H54 (cell line): ENCODE results near the gene SGPP2.
"Not testable (repeated sequence)": the region's sequence is repeated elsewhere in the genome, so short reads cannot be mapped to it uniquely, and the experiment has no call there.

ENCODE experiments used
- DNase-seq: peaks from one replicate; pipeline ENCODE4 v3.0.0; 2011; ENCODE audit warnings: low spot score, mixed read lengths; ENCODE audit not compliant: insufficient read length
- FAIRE-seq: peaks from 3 replicates; lab custom pipeline; 2011; peaks lifted over from hg19 to GRCh38; lab: Jason Lieb, UNC
- POLR2A ChIP-seq: IDR thresholded peaks from 2 replicates; pipeline ENCODE4 v1.6.1; 2011; ENCODE audit warnings: low read depth, mild to moderate bottlenecking, low read length

The SGPP2 gene

GRCh38 chr2:222413295-222413911, 10.9 kb upstream of the SGPP2 start:
- FAIRE-seq (no peak), DNase-seq (no peak)
- no peak for TF ChIP-seq POLR2A

GRCh38 chr2:222418739-222419138, 5.6 kb upstream of the SGPP2 start:
- DNase-seq (no peak), FAIRE-seq (no peak)
- no peak for TF ChIP-seq POLR2A

GRCh38 chr2:222420508-222420907, 3.8 kb upstream of the SGPP2 start:
- FAIRE-seq = no peak
- no peak for DNase-seq
- TF ChIP-seq POLR2A = no peak

- DNase-seq (no peak), FAIRE-seq (no peak)
- no peak for TF ChIP-seq POLR2A
Observed at GRCh38 chr2:222421626-222422025, 2.7 kb upstream of the SGPP2 start.

- DNase-seq (no peak), FAIRE-seq (no peak)
- TF ChIP-seq POLR2A = no peak
Observed at GRCh38 chr2:222423186-222423585, 1.2 kb upstream of the SGPP2 start.

- no peak for TF ChIP-seq POLR2A
- DNase-seq (no peak), FAIRE-seq (no peak)
Observed at GRCh38 chr2:222423632-222424275, 589 bp upstream of the SGPP2 start.

- no peak for FAIRE-seq
Observed at GRCh38 chr2:222424729-222425671, 657 bp downstream of the SGPP2 start.

GRCh38 chr2:222427646-222428301, 3.4 kb downstream of the SGPP2 start:
- FAIRE-seq (no peak), DNase-seq (no peak)
- no peak for TF ChIP-seq POLR2A

More at GRCh38 chr2:222424729-222425671, 657 bp downstream of the SGPP2 start:
- TF ChIP-seq POLR2A = no peak
- DNase-seq = no peak

- TF ChIP-seq POLR2A = no peak
- FAIRE-seq (no peak), DNase-seq (no peak)
Observed at GRCh38 chr2:222430071-222430470, 5.7 kb downstream of the SGPP2 start.

GRCh38 chr2:222430681-222431080, 6.3 kb downstream of the SGPP2 start:
- TF ChIP-seq POLR2A = no peak
- no peak for FAIRE-seq
- DNase-seq = no peak

GRCh38 chr2:222431869-222432268, 7.5 kb downstream of the SGPP2 start:
- no peak for TF ChIP-seq POLR2A
- no peak for DNase-seq
- no peak for FAIRE-seq

- no peak for TF ChIP-seq POLR2A
- FAIRE-seq (no peak), DNase-seq (no peak)
Observed at GRCh38 chr2:222433332-222434173, 9.2 kb downstream of the SGPP2 start.

- no peak for TF ChIP-seq POLR2A
- DNase-seq (no peak), FAIRE-seq (no peak)
Observed at GRCh38 chr2:222434204-222434603, 9.9 kb downstream of the SGPP2 start.

GRCh38 chr2:222435400-222436039, 11.2 kb downstream of the SGPP2 start:
- DNase-seq, FAIRE-seq: not testable (repeated sequence)
